GM19455 (cell line): ENCODE data around the gene CACNA1E.

Source experiments
- ATAC-seq: cut with Tn5 transposase; IDR thresholded peaks from one replicate; pipeline ENCODE4 v1.9.1; 2021; ENCODE audit not compliant: unreplicated experiment

CACNA1E gene

DNA sequence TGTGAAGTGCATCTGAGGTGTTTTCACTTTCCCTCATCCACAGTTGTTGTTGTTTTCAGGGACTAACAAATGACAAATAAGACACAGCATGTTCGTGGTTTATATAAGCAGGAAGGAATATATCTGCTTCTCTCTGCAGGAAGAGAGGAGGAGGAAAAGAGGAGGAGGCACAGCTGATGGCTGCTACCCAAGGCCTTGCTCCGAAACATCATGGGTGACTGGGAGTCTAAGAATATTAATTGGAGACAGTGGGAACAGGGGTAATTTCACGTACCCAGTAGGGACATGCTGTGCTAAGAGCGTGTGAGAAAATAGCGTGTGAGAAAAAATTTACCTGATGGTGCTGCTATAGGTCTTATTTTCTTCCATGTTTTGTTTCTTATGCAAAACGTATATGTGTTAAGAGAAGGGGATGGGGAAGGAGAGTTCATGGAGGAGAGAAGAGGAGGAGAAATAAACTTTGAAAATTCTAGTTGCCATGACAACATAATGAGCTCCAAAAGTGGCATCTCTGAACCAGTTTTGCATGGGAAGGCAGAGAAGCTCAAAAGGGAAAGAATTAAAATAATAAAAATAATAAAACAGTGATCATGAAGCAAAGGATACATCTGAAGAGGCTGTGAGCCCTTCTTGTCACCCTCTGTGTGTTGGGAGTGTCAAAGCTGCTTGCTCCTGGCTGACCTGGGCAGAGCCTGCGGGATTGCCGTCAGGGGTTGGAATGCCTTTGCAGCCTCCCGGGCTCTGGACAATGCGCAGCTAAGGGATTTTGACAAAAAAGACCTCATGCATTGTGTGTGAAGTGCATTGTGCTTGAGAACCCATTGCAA is 192.0 kb downstream of the CACNA1E start:
- ATAC-seq, result no peak

DNA sequence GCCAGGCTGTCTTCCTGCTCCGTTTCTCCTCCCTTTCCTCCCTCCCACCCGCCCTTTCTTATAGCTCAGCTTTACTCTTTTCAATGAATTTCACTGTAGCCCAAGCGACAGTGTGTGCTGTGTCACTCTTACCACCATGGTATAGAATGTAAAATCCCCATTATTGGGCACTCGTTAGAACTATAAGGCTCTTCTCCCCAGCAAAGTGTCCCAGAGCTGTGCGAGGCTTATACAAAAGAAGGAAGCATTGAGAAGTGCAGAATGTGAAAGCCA is 192.5 kb downstream of the CACNA1E start:
- ATAC-seq, result no peak

DNA sequence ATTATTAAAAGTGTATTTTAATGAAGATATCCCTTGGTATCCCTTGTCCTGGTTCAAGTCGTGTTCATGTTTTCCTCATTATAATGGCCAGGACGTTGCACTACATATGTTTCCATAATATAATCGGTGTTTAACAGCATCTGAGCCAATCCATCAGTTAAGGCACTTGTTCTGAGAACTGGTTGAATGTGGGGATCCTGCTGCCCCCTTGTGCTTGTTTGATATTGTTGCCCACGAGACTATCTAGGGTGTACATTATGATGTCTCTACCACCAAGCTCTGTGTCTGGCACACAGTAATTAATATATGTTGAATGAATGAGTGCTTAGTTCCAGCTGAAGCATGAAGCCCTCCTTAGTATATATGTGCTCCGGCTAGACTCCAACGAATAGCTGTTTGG is 193.0 kb downstream of the CACNA1E start:
- ATAC-seq, result no peak

DNA sequence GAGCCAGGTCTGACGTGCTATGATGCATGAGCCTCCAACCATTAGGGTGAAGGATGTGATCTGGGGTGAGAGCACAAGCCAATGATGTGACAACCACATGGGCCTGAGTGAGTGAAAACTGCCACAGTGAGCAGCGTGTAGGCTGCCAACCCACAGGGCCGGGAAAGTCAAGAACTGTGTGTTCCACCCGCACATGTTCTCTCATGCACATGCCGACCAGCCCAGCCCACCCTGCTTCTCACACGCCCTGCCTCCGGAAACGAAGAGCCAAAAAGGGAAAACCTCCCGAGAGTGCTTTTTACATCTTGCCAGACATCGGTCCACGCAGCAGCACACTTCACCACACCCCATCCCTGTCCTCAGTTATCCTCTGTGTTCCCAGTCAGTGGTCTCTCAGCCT is 197.0 kb downstream of the CACNA1E start:
- ATAC-seq, result no peak

DNA sequence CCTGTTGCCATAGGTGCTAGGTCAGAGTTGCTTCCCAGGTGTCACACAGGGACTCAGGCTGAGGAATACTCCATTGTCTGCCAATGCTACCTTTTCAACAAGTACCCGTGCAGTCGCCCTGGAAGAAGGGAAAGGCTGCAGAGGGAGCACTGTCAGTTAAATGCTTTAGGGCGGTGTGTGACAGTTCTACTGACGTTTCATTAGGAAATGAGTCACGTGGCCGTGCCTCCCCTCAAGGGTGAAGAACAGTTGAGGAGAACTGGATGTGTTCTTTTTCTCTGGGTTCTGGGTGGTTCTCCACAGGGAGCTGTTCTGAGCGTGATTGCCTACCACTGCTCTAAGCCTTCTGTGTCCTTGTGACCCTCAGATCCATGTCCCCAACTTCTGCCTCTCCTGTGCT is 197.6 kb downstream of the CACNA1E start:
- no peak for ATAC-seq

DNA sequence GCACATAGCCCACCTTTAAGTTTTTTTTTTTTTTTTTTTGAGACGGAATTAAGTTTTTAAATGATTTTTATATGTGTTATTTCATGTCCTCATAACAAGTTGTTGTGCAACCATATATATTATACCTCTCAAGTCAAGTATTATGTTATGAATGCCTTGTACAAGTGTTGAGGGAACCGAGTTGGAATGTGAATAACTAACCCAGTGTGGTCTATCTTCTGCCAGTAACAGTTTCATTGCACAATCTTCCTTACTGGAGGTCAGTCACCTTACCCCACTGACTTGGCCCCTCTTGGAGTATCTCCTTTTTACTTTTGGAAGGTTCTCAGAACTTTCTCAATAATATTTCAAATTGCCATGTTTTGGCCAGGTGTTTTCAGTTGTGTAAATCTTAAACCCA is 201.9 kb downstream of the CACNA1E start:
- ATAC-seq, result no peak

DNA sequence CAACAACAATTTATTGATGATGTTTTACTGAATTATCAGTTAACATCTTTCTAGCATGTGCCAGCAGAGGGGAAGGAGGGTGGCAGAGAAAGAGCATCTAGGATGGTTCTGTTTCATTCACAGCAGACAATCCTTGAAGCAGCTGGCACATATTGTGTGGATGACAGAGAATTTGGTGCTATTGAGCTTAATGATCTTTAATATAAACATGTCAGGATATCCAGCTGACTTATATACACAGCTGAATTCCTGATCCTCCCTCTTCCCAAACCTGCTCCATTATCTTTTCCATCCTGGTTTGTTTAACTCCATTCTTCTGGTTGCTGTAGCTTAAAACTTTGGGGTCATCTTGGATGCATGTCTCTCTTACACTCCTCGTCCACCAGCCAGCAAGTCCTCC is 218.6 kb downstream of the CACNA1E start:
- no peak for ATAC-seq

DNA sequence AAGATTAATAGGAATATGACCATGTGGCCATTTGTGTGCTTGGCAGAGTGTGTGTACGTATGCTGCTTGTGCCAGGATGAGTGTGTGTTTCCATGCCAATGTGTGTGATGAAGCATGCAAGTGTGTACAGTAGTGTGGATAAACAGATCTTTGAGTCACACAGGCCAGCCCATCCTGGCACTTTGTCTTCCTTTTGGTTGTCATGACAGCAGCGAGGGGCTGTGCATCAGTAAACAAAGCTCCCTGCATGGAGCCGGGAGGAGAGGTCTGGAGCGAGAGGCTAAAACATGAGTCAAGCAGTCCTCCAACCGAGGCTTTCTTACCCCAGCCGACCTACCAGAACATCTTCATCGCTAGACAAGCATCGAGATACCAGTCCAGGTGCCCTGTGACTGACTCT is 221.2 kb downstream of the CACNA1E start:
- no peak for ATAC-seq

DNA sequence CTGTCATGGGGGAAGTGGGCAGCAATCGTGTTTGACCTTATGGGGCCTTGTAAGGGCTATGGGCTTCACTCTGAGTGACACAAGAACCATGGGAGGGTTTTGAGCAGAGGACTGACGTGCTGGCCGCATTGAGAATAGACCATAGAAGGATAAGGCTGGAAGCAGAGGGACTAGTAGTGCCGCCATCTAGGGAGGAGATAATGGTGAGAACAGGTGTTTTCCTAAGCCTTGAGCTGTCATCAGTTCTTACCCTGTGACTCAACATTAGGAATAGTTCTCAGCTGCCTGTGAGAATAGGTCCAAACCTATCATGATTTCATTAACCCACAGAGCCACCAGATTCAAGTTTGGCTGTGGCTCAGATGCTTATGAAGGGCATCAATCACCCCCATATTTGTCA is 228.5 kb downstream of the CACNA1E start:
- no peak for ATAC-seq

DNA sequence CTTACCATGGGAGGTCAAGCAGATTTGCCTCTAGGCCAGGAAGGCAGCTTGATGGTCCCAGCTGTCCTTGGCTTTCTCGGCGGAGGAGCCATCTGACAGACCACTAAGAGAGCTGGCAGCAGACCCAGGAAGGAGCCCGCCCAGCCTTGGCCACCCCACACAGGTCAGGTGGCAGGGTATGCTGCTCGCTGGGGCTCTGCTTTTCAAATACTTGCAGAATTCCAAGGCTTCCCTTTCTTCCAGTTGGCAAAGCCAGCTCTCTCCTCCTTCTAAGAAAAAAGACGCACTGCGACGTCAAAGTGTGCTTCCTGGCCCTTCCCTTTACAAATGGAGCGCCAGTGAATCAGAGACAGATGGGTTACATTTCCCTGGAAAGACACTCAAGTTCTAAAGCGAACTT is 229.4 kb downstream of the CACNA1E start:
- no peak for ATAC-seq

DNA sequence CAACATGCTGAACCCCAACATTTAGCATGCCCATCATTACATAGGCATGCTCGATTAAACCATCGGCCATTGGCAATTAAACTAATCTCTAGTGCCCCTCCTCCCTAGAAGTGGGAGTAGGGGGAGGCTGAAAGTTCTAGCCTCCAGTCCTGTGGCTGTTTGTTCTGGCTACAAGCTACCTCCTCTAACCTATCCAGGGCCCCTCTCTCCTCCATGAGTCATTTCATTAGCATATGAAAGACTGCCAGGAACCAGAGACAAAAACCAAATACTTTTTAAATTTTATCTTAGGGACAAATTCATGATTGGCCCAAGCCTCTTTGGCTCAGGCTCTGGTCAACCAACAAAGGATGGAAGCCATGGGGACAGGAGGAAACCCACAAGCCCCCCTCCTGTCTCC is 231.1 kb downstream of the CACNA1E start:
- no peak for ATAC-seq

DNA sequence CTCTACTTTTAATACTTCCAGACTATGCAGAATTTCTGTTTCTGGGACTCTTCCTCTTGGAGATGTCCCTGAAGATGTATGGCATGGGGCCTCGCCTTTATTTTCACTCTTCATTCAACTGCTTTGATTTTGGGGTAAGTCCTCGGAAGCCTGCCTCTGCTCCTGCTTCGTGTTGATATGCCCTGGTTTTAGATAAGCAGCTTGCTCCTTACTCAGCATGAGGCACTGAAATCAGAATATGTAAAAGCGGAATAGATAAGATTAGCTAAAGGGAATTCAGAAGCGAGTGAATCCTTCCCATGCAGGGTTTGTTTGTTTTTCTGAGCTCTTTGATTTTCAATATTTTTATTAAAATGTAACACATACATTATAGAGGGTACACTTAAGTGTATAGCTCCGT is 234.7 kb downstream of the CACNA1E start:
- no peak for ATAC-seq

DNA sequence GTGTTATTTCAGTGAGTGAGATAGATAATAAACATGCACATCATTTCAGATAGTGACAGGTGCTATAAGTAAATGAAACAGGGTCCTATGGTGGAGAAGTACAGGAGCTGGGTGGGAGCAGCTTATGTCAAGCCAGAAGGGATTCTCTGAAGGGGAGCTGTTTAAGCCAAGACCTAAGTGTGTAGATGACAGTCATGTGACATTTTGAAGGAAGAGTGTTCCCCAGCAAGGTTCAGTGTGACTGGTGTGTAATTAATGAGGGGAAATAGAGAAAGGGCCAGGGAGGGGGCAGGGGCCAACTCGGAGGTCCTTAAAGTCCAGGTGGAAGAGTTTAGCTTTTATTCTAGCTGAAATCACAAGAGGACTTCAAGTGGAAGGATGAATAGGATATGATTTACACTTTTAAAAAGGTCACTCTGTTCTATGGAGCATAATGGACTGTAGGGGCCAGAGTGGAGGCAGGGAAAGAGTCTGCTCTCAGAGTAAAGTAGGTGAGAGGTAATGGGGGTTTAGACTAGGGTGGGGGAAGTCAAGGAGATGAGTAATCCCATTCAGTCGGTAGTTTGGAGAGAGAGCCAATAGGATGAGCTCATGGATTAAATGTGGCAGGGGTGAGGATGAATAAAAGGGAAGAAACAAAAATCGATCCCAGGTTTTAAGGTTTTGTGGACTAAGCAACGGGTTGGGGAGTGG is 243.1 kb downstream of the CACNA1E start:
- ATAC-seq, result no peak

DNA sequence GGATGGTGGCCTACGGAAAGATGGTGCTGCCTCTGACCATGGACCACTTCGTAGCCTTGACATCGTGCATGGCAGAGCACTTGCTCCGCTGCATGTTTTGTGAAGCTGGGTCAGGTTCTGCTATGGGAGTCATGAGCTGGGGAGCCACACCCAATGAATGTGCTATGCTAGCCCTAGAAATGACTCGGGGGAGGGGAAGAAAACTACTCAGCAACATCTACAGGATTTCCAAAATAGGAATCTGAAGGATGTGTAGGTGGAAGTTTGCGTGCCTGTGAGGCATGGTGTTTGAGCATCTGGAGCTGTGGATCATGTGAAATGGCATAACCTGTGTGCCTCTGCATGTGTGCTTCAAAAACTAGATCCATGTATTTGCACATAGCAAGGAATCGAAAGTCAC is 247.3 kb downstream of the CACNA1E start:
- ATAC-seq, result no peak

DNA sequence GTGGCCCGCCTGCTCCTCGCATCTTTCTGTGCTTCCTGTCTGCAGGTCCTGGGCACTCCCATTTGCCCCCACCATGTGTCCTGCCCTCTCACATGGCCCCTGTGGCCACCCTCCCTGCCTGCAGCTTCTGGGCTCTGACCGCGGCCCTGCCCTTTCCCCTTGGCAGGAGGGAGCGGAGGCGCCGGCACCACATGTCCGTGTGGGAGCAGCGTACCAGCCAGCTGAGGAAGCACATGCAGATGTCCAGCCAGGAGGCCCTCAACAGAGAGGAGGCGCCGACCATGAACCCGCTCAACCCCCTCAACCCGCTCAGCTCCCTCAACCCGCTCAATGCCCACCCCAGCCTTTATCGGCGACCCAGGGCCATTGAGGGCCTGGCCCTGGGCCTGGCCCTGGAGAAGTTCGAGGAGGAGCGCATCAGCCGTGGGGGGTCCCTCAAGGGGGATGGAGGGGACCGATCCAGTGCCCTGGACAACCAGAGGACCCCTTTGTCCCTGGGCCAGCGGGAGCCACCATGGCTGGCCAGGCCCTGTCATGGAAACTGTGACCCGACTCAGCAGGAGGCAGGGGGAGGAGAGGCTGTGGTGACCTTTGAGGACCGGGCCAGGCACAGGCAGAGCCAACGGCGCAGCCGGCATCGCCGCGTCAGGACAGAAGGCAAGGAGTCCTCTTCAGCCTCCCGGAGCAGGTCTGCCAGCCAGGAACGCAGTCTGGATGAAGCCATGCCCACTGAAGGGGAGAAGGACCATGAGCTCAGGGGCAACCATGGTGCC is 249.1 kb downstream of the CACNA1E start:
- no peak for ATAC-seq

DNA sequence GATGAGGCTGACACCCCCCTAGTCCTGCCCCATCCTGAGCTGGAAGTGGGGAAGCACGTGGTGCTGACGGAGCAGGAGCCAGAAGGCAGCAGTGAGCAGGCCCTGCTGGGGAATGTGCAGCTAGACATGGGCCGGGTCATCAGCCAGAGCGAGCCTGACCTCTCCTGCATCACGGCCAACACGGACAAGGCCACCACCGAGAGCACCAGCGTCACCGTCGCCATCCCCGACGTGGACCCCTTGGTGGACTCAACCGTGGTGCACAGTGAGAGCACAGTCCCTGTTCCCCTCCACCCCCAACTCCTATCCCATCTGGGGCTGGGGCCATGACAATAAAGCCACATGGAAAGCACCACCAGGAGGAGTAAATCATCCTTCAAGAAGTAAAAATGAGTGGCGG is 250.2 kb downstream of the CACNA1E start:
- no peak for ATAC-seq

DNA sequence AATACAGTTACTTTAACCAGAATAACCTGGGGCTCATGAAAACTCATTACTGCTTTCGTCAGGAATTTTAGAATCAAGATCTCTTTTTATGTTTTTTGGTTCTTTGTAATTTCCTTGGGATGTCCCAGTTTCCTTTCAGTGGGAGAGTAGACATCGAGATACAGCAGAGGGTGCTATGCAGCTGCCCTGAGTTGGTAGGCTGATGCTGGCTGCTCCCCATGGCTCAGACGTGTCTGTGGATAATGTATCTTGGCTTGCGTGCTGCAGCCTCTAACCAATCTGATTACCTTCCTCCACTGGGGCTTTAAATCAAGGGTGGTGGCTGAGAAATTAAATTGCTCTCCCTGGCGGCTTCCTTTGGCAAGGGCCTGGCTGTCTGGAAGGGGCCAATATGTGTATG is 253.7 kb downstream of the CACNA1E start:
- ATAC-seq, result no peak

DNA sequence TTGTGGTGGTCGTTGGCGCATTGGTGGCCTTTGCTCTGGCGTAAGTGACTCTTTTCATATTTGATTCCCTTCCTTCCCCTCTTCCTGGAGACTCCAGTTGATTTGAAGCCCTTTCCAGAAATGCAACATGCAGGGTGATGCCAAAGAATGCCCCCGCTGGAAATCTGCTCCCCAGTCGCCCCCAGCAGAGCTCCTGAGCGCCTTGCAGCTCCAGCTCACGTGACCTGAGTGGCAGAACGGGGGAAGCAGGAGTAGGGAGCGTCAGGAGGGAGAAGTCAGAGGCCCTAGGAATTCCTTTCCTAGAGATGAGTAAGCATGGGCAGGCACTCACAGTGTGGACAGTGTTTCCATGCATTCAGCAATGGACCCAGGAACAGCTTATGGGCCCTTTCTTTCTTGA is 255.9 kb downstream of the CACNA1E start:
- ATAC-seq, result no peak

DNA sequence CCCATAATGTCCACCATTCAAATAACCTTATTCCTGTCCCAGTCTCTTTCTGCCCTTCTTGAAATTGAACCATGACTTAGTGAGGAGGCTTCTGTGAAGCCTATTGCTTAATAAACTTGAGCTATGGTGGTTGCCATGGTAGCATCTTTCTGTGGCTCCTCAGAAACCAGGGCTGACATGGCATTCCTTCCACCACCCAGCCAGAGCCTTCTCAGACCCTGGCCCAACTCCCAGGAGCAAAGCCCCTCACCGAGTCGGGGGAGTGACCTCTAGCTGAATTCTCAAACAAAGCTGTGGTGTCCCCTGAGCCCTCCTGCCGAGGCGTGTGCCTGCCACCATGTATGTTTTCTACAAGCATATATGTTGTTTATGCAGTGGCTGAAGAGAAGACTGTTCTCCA is 259.1 kb downstream of the CACNA1E start:
- no peak for ATAC-seq

DNA sequence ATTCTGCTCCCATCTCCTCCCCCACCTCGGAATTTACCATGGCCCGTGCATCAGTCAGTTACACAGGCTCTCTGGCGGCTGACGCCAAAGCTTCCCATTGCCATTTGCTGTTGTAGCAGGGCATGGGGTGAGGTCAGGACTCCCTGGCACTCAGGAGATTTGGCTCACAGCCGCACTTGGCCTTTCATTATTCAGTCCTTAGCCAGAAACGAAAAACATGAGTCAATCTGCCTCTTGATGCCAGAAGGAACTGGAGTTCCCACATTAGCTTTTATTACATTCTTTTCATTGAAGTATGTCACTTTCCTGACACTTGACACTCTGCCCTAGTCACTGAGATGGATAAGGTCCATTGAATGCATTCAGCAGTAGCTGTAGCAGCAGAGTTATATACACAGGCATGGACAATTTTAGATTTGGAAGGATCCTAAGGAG is 260.6 kb downstream of the CACNA1E start:
- no peak for ATAC-seq

DNA sequence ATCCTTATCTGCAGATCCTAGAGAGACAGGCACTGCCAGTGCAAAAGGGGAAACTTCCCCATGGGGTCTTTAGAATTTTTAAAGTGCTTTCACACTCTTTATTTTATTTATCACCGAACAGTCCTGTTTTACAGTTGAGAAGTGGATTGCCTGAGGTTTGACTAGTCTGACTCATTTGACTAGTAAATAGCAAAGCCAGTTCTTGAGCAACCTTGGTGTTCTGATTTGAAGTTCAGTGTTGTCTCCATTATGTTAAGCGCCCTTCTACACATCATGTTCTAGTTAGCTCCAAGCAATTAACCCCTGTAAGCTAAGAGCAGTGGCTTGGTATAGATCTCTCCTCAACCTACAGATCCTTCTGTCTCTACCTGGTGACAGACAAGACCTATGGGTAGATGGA is 262.9 kb downstream of the CACNA1E start:
- no peak for ATAC-seq

DNA sequence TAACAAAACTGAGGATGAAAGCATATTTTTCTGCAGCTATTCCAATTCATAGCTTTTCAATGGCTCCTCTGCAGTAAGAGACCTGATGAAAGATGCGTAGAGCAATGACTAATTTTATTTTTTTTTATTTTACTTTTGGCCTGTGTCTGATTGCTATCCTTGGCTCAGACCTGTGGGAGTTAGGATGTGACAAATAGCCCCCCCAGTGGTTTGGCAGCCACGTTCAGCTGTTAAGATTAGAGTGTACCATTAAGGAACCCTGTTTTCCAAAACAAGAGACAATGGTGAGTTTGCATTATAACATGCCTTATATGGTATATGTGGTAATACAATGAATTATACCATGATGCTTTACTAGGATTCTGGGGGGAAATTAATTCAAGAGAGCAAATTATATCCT is 264.7 kb downstream of the CACNA1E start:
- ATAC-seq, result no peak
